H9 (cell line): Measurements from ENCODE around the gene IMP3. TPM values are rescaled to one million over a fixed set of nuclear protein-coding genes. Genes with fewer than 3 reads are reported as not detected.

Source experiments
- DNase-seq: peaks from one replicate; pipeline ENCODE4 v3.0.0-alpha.2; 2017
- H2AFZ ChIP-seq: one replicate; pipeline ENCODE4 v1.6.1; 2013; ENCODE audit warnings: mild to moderate bottlenecking, low read length, control low read depth, moderate library complexity
- H2AK5ac ChIP-seq: 2 replicates; pipeline ENCODE4 v1.6.1; 2013; ENCODE audit warnings: low read length, control low read depth, mixed read lengths; ENCODE audit not compliant: insufficient read length
- H2BK120ac ChIP-seq: one replicate; pipeline ENCODE4 v1.6.1; 2013; ENCODE audit warnings: low read depth, mild to moderate bottlenecking, low read length, control low read depth, inconsistent platforms; ENCODE audit not compliant: poor library complexity, severe bottlenecking
- H2BK12ac ChIP-seq: 2 replicates; pipeline ENCODE4 v1.6.1; 2013; ENCODE audit warnings: low read length, control low read depth, mixed read lengths, low read depth; ENCODE audit not compliant: insufficient read length
- H2BK15ac ChIP-seq: 2 replicates; pipeline ENCODE4 v1.6.1; 2013; ENCODE audit warnings: low read depth, low read length, control low read depth
- H2BK20ac ChIP-seq: one replicate; pipeline ENCODE4 v1.6.1; 2013; ENCODE audit warnings: low read depth, mild to moderate bottlenecking, low read length, control low read depth, inconsistent platforms; ENCODE audit not compliant: poor library complexity, severe bottlenecking
- H2BK5ac ChIP-seq: 2 replicates; pipeline ENCODE4 v1.6.1; 2013; ENCODE audit warnings: low read length, control low read depth, mixed read lengths; ENCODE audit not compliant: insufficient read length
- H3K14ac ChIP-seq: 2 replicates; pipeline ENCODE4 v1.6.1; 2013; ENCODE audit warnings: low read length, control low read depth; ENCODE audit not compliant: insufficient read depth
- H3K18ac ChIP-seq: 2 replicates; pipeline ENCODE4 v1.6.1; 2013; ENCODE audit warnings: low read depth, mild to moderate bottlenecking, mixed read lengths, low read length, control low read depth; ENCODE audit not compliant: insufficient read length
- H3K23ac ChIP-seq: 2 replicates; pipeline ENCODE4 v1.6.1; 2013; ENCODE audit warnings: low read length, control low read depth, mixed read lengths, low read depth; ENCODE audit not compliant: insufficient read length
- H3K23me2 ChIP-seq: 2 replicates; pipeline ENCODE4 v1.6.1; 2013; ENCODE audit warnings: low read depth, mild to moderate bottlenecking, mixed read lengths, low read length, control low read depth; ENCODE audit not compliant: insufficient read length, poor library complexity, severe bottlenecking
- H3K27ac ChIP-seq: 2 replicates; pipeline ENCODE4 v1.5.1; 2013; ENCODE audit warnings: low read length, control low read depth, mixed read lengths, low read depth; ENCODE audit not compliant: insufficient read length
- H3K27me3 ChIP-seq: 2 replicates; pipeline ENCODE4 v1.6.1; 2013; ENCODE audit warnings: low read length, control low read depth, inconsistent platforms; ENCODE audit not compliant: insufficient read depth
- H3K4ac ChIP-seq: 2 replicates; pipeline ENCODE4 v1.6.1; 2013; ENCODE audit warnings: low read depth, mild to moderate bottlenecking, control low read depth, inconsistent platforms, low read length, moderate library complexity
- H3K4me1 ChIP-seq: 2 replicates; pipeline ENCODE4 v1.6.1; 2013; ENCODE audit warnings: low read length, control low read depth, inconsistent platforms; ENCODE audit not compliant: insufficient read depth
- H3K4me2 ChIP-seq: 2 replicates; pipeline ENCODE4 v1.6.1; 2013; ENCODE audit warnings: low read length, control low read depth, mixed read lengths; ENCODE audit not compliant: insufficient read length, insufficient read depth
- H3K56ac ChIP-seq: 2 replicates; pipeline ENCODE4 v1.6.1; 2013; ENCODE audit warnings: low read depth, mild to moderate bottlenecking, mixed read lengths, low read length, control low read depth; ENCODE audit not compliant: insufficient read length
- H3K79me1 ChIP-seq: 2 replicates; pipeline ENCODE4 v1.6.1; 2013; ENCODE audit warnings: low read depth, mild to moderate bottlenecking, moderate library complexity, low read length, control low read depth, inconsistent platforms; ENCODE audit not compliant: insufficient read depth, poor library complexity, severe bottlenecking
- H3K79me2 ChIP-seq: 2 replicates; pipeline ENCODE4 v1.6.1; 2013; ENCODE audit warnings: low read length, control low read depth, inconsistent platforms; ENCODE audit not compliant: insufficient read depth
- H3K9ac ChIP-seq: 2 replicates; pipeline ENCODE4 v1.6.1; 2013; ENCODE audit warnings: low read length, control low read depth, mixed read lengths; ENCODE audit not compliant: insufficient read length; ENCODE audit errors: extremely low read depth
- H3K9me3 ChIP-seq: one replicate; pipeline ENCODE4 v1.6.1; 2013; ENCODE audit warnings: low read depth, low read length, inconsistent platforms; ENCODE audit not compliant: control insufficient read depth
- H3T11ph ChIP-seq: one replicate; pipeline ENCODE4 v1.6.1; 2013; ENCODE audit warnings: mild to moderate bottlenecking, low read length, control low read depth, inconsistent platforms
- H4K20me1 ChIP-seq: one replicate; pipeline ENCODE4 v1.6.1; 2013; ENCODE audit not compliant: control insufficient read depth, insufficient read length, insufficient read depth
- H4K5ac ChIP-seq: 2 replicates; pipeline ENCODE4 v1.6.1; 2013; ENCODE audit warnings: low read depth, mild to moderate bottlenecking, mixed read lengths, low read length, control low read depth; ENCODE audit not compliant: insufficient read length
- H4K8ac ChIP-seq: replicated peaks from 2 replicates; pipeline ENCODE4 v1.6.1; 2013; ENCODE audit warnings: low read length, control low read depth, mixed read lengths, low read depth; ENCODE audit not compliant: insufficient read length
- H4K91ac ChIP-seq: 2 replicates; pipeline ENCODE4 v1.6.1; 2013; ENCODE audit warnings: low read depth, mild to moderate bottlenecking, moderate library complexity, mixed read lengths, low read length, control low read depth; ENCODE audit not compliant: insufficient read length
- H3K27ac Mint-ChIP-seq, 3 experiments: 2 replicates in 2 of 3; 3 replicates in 1 of 3; pipeline ENCODE4 v1.8.0; 2020 to 2021; ENCODE audit warnings: mixed read lengths in 3 of 3, mild to moderate bottlenecking in 1 of 3, moderate library complexity in 1 of 3
- H3K27me3 Mint-ChIP-seq: 2 replicates; pipeline ENCODE4 v1.8.0; 2021; ENCODE audit warnings: low read depth, mild to moderate bottlenecking, moderate library complexity, mixed read lengths
- H3K36me3 Mint-ChIP-seq, 3 experiments: 2 replicates in 2 of 3; 3 replicates in 1 of 3; pipeline ENCODE4 v1.8.0; 2020 to 2021; ENCODE audit warnings: low read depth in 3 of 3, mixed read lengths in 3 of 3; ENCODE audit not compliant: insufficient read depth in 1 of 3
- H3K4me1 Mint-ChIP-seq, 2 experiments: 2 replicates each; pipeline ENCODE4 v1.8.0; 2020; ENCODE audit warnings: mixed read lengths in 2 of 2
- H3K4me3 Mint-ChIP-seq, 2 experiments: 2 replicates in 1 of 2; 3 replicates in 1 of 2; pipeline ENCODE4 v1.8.0; 2020 to 2021; ENCODE audit warnings: mild to moderate bottlenecking in 2 of 2, mixed read lengths in 2 of 2, moderate library complexity in 1 of 2
- H3K9me3 Mint-ChIP-seq, 2 experiments: 2 replicates in 1 of 2; 3 replicates in 1 of 2; pipeline ENCODE4 v1.8.0; 2020; ENCODE audit warnings: mild to moderate bottlenecking in 2 of 2, mixed read lengths in 2 of 2, moderate library complexity in 1 of 2
- WGBS: extraction: QIAGEN DNeasy Blood & Tissue Kit; methylation state at CpG from one replicate; pipeline ENCODE4 v1.1.7; 2013; ENCODE audit warnings: missing lambda C conversion rate, low lambda C conversion rate, mixed read lengths; ENCODE audit not compliant: insufficient read length; ENCODE audit errors: extremely low coverage; 5-methylcytosine and 5-hydroxymethylcytosine counted together
- total RNA-seq: library from RNA; stranded (reverse); gene quantifications from 2 replicates; pipeline ENCODE4 v1.2.1, GENCODE V29; 2021
- TF ChIP-seq, protein P1 (sequence below): fragments of 200-600 bp; sonication (generic); conservative IDR thresholded peaks from 3 replicates; pipeline ENCODE4 v1.8.0; 2021; ENCODE audit warnings: antibody characterized with exemption, mild to moderate bottlenecking

Gene IMP3
- total RNA-seq, 1 experiment from 2014 or later = 97.9 TPM

DNA sequence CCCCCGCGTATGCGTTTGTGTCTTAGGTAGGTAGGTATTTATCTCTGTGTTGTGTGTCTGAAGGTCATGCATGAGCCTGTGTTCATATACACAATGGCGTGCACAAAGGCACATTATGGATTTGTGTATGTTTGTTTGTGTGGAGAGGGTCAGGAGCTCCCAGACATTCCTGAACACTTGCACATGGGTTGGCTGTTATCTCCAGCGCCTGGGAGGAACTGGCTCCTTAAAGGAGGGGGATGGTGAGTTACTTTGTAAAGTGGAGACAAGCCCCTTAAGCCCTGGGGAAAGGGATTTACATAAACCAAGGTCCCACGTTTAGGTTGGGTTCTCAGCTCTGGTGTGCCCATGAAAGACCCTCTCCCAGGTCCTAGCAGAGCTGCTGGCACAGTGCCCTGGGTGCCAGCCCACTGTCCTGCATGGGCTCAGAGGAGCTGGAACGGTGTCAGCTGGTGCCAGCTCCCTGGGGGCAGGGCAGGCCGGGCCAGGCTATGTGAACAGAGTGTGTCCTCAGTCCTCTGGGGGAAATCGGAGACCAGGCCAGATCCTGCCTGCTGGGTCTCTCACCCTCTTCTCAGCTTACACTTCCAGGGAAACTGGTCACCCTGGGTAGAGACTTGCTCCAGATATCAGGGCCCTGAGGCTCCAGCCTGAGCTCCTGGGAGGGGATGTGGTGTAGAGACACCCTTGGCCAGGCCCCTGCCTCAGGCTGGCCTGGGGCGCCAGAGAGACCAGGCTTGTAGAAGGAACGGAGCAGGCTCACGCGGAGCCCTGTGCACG is 32.8 kb upstream of the IMP3 start:
- Histone ChIP-seq H2BK120ac (no peak overlapping the region), H2BK20ac (no peak overlapping the region), H3K4me1 (peaks cover 8% of the 10 kb centered on the region; the same call in 1 of the 2 replicates), H2BK15ac (no peak overlapping the region), H3T11ph (no peak overlapping the region), H2AFZ (no peak overlapping the region), H2AK5ac (no peak overlapping the region), H3K9ac (no peak overlapping the region), H3K14ac (no peak overlapping the region; the same call in 1 of the 2 replicates), H3K79me2 (no peaks in the 10 kb centered on the region), H4K8ac (no peak overlapping the region), H3K4ac (no peak overlapping the region), H3K79me1 (no peaks in the 10 kb centered on the region), H2BK12ac (no peak overlapping the region), H3K27ac (no peak overlapping the region), H4K5ac (no peak overlapping the region), H3K23ac (no peak overlapping the region), H3K23me2 (no peaks in the 10 kb centered on the region), H4K91ac (no peak overlapping the region), H3K4me2 (no peak overlapping the region), H3K9me3 (no peaks in the 10 kb centered on the region), H3K56ac (no peak overlapping the region), H4K20me1 (no peaks in the 10 kb centered on the region), H3K18ac (peak overlapping the region; percentile 19), H3K27me3 (no peaks in the 10 kb centered on the region), H2BK5ac (no peak overlapping the region)
- H3K9me3 Mint-ChIP-seq = no peaks in the 10 kb centered on the region; a peak in 1 of 5 replicates
- H3K27ac Mint-ChIP-seq = peak overlapping the region; percentile 66 to 91 (median 75); a peak in 6 of 7 replicates
- DNase-seq = no peak
- H3K36me3 Mint-ChIP-seq = peaks cover 0 to 2% (median 0%) of the 10 kb centered on the region in 3 experiments; a peak in 2 of 7 replicates
- H3K4me3 Mint-ChIP-seq = no peak overlapping the region; a peak in 1 of 5 replicates
- no CpG with 5 or more reads among the region's 14 CpGs for WGBS
- H3K4me1 Mint-ChIP-seq = peaks cover 17 to 24% of the 10 kb centered on the region in 2 experiments
- TF ChIP-seq, protein P1, sequence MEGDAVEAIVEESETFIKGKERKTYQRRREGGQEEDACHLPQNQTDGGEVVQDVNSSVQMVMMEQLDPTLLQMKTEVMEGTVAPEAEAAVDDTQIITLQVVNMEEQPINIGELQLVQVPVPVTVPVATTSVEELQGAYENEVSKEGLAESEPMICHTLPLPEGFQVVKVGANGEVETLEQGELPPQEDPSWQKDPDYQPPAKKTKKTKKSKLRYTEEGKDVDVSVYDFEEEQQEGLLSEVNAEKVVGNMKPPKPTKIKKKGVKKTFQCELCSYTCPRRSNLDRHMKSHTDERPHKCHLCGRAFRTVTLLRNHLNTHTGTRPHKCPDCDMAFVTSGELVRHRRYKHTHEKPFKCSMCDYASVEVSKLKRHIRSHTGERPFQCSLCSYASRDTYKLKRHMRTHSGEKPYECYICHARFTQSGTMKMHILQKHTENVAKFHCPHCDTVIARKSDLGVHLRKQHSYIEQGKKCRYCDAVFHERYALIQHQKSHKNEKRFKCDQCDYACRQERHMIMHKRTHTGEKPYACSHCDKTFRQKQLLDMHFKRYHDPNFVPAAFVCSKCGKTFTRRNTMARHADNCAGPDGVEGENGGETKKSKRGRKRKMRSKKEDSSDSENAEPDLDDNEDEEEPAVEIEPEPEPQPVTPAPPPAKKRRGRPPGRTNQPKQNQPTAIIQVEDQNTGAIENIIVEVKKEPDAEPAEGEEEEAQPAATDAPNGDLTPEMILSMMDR = no peak
- peaks cover 1% of the 10 kb centered on the region; the same call in 1 of the 2 replicates for H3K27me3 Mint-ChIP-seq
